ENCODE results near the gene TRMT1.
A peak's percentile ranks its signal among the peaks of the same experiment; 100 is the strongest.

The TRMT1 gene

DNA sequence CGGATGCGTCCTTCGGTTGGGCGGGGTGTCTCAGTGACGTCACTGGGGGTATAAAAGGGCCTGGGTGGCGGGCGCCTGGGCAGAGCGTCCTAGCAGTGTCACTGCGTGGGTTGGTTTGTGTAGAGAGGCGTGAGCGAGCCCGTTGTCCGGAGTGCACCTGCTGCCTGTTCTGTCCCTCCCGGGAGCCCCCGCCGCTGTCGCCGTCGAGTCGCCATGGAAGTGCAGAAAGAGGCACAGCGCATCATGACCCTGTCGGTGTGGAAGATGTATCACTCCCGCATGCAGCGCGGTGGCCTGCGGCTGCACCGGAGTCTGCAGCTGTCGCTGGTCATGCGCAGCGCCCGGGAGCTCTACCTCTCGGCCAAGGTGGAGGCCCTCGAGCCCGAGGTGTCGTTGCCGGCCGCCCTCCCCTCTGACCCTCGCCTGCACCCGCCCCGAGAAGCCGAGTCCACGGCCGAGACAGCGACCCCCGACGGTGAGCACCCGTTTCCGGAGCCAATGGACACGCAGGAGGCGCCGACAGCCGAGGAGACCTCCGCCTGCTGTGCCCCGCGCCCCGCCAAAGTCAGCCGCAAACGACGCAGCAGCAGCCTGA, 36.5 kb upstream of the TRMT1 start:
- H3K4me3 ChIP-seq (ENCODE audit: low read depth, low read length): peak overlapping the region; percentile 89
- peak; percentile 81 for DNase-seq (ENCODE audit: low read depth)
- TF ChIP-seq, protein P1, sequence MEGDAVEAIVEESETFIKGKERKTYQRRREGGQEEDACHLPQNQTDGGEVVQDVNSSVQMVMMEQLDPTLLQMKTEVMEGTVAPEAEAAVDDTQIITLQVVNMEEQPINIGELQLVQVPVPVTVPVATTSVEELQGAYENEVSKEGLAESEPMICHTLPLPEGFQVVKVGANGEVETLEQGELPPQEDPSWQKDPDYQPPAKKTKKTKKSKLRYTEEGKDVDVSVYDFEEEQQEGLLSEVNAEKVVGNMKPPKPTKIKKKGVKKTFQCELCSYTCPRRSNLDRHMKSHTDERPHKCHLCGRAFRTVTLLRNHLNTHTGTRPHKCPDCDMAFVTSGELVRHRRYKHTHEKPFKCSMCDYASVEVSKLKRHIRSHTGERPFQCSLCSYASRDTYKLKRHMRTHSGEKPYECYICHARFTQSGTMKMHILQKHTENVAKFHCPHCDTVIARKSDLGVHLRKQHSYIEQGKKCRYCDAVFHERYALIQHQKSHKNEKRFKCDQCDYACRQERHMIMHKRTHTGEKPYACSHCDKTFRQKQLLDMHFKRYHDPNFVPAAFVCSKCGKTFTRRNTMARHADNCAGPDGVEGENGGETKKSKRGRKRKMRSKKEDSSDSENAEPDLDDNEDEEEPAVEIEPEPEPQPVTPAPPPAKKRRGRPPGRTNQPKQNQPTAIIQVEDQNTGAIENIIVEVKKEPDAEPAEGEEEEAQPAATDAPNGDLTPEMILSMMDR (IDR thresholded peaks at IDR 0.05; ENCODE audit: low read depth, low read length, missing control alignments): no peak
- in situ Hi-C loops (cut with HindIII; ENCODE audit: low sequenced_read_pairs): no loop called here

DNA sequence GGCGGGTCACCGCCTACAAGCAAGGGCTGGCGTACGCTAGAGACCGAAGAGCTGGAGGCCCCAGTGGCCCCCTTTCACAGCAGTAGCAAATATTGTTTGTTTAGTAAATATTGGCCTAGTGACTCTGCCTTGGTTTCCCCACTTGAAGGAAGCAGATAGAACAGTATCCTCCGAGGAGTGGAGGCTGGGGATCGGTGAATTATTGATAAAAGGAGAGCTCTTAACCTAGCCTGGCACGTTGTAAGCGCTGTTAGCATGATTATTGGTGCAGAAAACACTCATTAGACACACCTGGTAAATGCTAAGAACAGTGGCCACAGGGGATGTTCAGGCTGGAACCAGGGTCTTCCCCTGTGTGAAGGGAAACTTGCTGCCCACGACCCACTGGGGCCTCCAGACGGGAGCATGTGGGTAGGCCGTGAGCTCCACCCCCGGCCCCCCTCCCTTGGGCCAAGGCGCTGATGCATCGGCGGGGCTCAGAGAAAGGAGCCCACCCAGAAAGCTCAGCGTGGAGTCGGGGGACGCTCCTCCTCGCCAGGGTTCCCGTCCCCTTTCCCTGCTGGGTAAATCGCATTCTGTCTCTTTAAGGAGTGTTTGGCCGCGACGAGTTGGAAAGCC, 35.9 kb upstream of the TRMT1 start:
- in situ Hi-C loops (cut with HindIII; ENCODE audit: low sequenced_read_pairs): no loop called here
- no peak for DNase-seq (ENCODE audit: low read depth)
- TF ChIP-seq, protein P1 (IDR thresholded peaks at IDR 0.05; ENCODE audit: low read depth, low read length, missing control alignments): no peak
- H3K4me3 ChIP-seq (ENCODE audit: low read depth, low read length): peak overlapping the region; percentile 89

DNA sequence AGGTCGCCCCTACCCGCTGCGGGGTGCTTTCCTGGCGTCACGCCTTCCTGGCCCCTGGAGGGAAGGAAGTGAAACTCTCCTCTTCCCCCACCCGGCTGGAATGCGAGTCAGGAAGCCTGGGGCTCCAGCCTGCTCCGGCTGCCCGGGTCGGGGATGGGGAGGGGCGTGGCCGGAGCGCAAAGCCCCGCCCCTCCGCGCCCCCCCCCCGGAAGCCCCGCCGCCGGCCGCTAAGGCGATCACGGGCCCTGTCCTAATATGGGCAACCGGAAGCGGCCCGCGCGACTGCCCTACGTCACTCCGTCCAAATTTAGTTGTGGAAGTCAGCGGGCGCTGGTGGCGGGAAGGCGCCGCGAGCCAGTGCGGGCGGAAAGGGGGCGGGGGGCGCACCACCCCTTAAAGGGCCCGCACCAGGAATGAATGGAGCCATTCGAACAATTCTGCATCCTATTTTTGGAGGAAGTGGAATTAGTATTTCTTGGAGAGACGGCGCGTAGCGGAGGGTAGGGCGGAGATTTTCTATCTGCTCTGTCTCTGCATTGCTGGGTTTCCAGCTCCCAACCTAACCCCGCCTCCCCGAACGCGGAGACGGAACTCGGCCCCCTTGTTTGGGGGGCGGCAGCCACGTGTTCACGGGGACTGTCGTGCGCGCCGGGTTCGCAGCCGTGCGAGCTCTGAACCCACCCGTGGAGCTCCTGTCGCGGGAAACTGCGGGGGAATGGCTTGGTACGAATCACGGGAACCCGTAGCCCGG, 35.2 kb upstream of the TRMT1 start:
- TF ChIP-seq, protein P1 (IDR thresholded peaks at IDR 0.05; ENCODE audit: low read depth, low read length, missing control alignments): no peak

DNA sequence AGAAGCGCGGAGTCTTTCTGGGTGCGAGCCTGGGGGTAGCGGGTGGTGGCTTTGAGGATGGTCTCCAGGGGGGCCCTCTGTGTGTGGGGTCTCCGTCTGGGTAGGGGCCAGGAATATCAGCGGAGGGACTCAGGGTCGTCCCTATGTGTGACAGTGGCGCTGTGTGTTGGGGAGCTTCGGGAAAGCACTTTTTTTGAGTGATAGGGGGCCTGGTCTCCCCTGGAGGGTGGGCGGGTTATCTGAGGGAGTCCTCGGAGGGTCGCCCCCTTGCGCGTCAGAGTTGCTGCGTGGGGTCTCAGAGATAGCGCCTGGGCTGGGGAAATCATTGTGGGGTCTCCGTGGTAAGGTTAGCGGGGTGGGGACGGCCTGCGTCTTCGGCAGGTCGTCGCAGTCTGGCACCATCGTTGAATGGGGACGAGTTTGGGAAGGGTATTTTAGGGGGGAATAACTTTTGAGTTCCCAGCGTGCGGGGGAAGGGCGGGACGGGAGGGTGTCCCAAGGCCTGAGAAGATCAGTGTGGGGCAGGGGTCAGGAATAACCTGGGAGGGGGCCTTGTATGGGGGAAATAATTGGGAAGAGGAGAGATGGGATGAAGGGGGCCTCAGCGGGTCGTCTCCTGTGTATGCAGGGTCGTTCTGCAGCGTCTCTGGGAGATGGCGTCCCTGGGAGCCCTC, 34.5 kb upstream of the TRMT1 start:
- TF ChIP-seq, protein P1 (IDR thresholded peaks at IDR 0.05; ENCODE audit: low read depth, low read length, missing control alignments): no peak
- no peak for DNase-seq (ENCODE audit: low read depth)
- peak overlapping the region; percentile 95 for H3K4me3 ChIP-seq (ENCODE audit: low read depth, low read length)
- in situ Hi-C loops (cut with HindIII; ENCODE audit: low sequenced_read_pairs): no loop called here

More for the DNA sequence above, 35.2 kb upstream of the TRMT1 start:
- peak overlapping the region; percentile 95 for H3K4me3 ChIP-seq (ENCODE audit: low read depth, low read length)
- in situ Hi-C loops (cut with HindIII; ENCODE audit: low sequenced_read_pairs): no loop called here
- peak; percentile 92 for DNase-seq (ENCODE audit: low read depth)

DNA sequence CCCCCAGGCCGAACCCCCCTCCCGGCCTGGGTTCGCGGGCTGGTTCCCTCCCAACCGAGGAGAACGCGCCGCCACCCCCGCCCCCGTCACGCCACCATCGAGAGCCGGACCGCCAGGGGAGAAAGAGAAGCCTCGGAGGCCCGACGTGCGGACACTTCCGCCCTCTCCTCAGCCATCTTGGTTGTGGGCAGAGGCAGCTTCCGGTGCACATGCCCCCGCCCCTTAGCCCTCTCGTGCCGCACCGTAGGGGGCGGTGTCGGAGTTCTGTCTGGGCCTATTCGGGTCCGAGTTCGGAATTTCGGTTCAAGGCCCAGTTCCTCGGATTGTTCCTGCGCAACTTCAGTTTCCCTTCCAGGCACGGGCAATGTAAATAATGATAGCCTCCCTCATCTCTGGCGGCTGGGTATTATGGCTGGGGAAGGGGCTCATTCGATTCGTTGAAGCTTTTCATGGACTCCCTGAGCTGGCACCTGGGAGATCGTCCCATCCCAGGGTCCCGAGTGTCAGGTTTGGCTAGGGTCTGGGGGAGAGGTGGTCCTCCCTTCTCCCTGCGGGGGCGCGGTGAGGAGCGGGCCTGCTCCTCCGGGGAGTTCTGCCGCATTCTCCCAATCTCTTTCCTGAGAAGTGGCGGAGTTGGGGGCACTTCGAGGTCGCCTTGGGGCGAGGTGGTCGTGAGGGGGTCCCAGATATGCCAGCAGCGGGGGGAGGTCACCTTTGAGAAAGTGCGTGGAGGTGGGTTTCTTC, 33.8 kb upstream of the TRMT1 start, which contains the start of the genes IER2 and STX10:
Gene IER2, plus strand, starts transcription at position 225 of the 744 bp plus-strand sequence. CDS start 2,776 bp downstream, outside the sequence.
Gene STX10, minus strand, starts transcription at position 189 of the 744 bp plus-strand sequence. CDS start 202 bp downstream, outside the sequence.
- peak; percentile 71 for DNase-seq (ENCODE audit: low read depth)
- TF ChIP-seq, protein P1 (IDR thresholded peaks at IDR 0.05; ENCODE audit: low read depth, low read length, missing control alignments): peak; percentile 49
- peak within 1 kb of the TSS; percentile 95 for H3K4me3 ChIP-seq (ENCODE audit: low read depth, low read length)
- in situ Hi-C loops (cut with HindIII; ENCODE audit: low sequenced_read_pairs): no loop called here

All from astrocyte of the cerebellum (primary cell).